NCI-H510A (cell line): ENCODE results near the gene RPS19BP1.
"Not testable (repeated sequence)": the region's sequence is repeated elsewhere in the genome, so short reads cannot be mapped to it uniquely, and the experiment has no call there.

Source experiments
- DNase-seq: peaks from one replicate; lab custom pipeline; 2025; lab: John Stamatoyannopoulos, UW

The RPS19BP1 gene

DNA sequence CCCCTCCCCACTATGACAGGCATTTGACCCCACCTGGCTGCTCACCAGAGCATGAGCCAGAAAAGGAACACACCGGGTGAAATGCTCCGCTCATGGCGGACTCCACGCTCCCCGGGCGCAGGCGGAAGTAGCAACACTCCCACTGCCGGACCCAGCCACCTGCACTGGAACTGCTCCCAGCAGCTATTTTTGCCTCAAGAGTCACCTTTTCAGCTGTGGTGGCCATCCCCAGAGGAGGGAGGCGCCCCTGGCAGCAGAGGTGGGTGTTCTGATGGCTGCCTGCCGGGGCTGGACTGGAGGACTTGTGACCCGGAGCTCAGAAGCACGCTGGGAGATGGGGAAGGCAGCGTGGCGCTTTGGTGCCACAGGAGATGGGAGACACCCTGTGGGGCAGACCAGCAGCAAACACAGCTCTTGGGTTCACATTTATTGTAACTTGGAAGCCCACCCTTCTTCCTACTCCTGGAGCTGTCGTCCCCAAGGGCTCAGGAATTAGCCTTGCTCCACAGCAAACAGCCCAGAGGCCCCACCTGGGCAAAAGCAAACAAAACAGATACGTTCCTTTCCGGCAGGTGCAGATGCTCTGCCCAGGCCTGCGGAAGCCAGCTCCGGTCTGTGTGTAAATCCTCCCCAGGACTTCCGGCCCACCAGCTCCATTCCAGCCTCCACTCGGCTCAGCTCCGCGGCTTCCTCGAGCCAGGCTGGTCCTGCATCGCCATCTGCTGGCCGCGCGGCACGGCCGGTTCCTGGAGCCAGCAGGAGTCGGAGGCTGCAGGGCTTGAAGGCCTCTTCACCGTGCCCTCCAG lies 3.7 kb downstream of the RPS19BP1 start:
- peak; percentile 80 for DNase-seq

DNA sequence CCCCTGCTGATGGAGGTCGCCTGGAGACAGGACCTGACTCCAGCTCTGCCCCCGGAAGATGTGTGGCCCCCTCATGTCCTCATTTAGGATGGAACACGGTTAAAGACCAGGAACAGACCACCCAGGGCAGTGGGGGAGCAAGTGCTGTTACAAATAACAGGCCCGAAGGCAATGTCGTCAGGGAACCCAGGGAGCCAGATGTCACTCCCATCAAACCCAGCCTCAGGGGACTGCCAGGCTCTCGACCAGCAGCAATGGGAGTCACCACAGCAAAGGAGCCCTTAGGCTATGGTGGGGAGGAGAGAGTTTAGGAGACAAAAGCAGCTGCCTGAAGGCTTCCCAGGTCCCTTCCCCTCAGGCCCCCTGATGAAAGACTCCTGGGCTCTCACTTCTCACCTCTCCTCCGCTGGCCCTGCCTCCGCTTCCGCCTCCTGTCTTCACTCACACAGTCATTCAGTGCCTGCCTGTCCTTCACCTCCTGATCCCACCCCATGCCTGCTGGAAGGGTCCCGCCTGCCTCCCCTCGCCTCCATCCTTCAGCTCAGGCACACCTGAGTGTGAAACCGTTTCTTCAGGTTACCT lies 4.4 kb downstream of the RPS19BP1 start:
- no peak for DNase-seq

DNA sequence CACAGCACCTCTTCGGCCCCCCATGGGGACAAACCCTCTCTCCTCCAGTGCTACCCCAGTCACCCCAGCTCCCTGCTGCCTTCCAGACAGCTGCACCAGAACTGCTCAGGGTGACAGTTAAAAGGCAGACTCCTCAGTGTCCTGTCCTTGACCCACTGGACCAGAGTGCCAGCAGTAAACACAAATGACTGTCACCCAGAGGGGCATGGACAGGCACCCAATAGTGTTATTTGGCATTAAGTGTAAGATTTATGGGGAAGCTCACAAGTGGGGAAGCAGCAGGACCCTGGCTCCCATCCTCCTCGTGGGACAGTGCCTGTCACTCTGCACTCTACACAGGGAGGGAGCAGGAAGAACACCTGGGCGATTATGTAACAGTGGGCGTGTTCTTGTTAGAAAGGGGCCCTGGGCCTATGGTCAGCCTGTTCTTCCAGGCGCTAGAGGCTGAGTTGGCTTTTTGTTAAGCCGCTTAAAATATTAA lies 5.0 kb downstream of the RPS19BP1 start:
- DNase-seq, result peak; percentile 69

DNA sequence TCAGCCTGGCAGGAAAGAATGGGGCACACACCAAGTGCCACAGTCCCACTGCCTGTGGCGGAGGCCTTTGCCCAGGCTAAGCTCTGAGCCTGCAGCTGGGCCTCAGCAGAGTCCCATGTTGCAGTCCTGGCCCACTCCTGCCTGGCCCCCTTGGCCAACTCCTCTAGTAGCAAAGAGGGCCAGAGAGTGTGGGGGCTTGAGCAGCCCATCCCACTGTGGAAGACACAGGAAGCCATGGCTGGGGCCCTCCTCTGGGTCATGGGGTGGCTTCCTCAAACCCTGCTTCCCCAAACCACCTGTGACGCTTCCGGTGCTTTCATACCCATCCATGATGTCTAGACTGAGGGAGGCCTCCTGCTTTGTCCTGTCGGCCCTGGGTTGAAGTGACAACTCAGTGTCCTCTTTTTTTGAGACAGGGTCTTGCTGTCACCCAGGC lies 5.8 kb downstream of the RPS19BP1 start:
- no peak for DNase-seq

DNA sequence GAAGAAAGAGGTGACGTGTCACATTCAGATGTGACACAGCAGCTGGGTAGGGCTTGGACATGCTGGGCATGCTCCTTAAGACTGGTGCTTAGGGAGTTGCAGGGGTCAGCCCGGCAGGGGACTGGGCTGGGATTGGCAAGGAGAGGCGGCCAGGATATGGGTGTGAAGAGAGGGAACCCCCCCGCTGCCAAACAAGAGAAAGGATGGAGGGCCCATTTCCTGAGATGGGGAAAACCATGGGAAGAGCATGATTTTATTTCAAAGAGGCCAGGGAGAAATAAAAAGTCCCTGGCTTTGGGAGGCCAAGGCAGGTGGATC lies 6.9 kb downstream of the RPS19BP1 start:
- no peak for DNase-seq

DNA sequence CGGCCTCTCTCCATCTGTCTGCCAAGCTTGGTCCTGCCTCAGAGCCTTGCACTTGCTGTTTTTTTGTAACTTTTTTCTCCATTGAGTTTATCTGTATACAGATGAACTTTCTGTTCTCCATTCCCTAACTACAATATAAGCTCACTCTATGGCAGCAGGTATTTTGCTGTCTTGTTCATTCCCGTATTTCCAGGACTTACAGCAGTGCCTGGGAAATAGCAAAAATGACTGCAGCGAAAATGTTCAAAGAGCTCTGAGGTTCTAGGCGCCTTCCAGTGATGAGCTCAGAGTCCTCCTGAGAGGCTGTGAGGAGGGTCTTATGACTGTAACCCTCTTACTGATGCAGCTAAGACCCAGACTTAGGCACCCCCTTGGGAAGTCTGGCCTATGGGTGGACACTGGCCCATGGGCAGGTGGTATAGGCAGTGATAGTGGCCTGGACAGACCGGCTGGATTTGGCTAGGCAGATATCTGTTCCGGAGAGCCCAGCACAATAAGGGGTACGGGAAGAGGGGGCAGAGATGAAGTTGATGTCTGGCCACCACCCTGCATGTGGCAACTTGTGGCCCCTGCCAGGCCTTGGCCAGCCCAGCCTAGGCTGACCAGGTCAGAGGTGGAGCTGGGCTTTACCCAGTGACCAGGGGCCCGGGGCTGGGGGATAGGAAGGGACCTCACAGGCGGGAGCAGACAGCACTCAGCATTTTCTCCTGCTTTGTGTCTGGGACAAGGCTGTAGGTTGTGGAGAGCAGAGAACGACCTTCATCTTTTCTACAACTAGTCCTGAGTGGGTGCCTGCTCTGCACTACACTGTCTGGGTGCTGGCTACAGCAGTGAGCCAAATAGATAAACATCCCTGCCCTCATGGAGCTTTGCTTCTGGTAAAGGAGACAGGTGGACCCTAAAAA lies 7.5 kb downstream of the RPS19BP1 start:
- DNase-seq, result no peak

DNA sequence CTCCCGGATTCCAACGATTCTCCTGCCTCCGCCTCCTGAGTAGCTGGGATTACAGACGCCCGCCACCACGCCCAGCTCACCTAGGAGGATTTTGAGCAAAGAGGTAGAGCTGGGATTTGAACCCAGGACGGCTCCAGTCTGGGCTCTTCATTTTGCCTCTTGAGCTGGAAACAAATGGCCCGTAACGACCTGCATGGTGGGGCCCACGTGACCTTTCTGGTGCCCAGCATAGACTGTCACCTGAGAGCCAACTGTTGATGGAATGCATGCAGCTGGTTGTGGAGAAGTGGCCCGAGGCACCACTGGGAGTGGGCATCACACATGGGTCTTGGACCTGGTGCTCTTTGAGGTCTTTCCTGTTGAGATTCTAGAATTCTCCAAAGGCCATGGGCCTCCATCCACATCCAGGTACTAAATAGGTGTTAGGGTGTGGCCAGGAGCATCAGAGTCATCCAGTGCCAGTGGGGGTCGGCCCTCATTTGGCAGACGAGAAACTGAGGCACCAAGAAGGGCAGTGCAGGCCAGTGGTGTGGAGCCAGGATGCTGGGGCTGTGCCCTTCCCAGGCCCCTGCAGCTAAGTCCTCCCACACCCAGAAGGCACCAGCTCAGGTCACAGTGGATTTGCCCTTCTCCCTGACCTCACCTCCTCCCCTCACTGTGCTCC lies 8.3 kb downstream of the RPS19BP1 start:
- no peak for DNase-seq

DNA sequence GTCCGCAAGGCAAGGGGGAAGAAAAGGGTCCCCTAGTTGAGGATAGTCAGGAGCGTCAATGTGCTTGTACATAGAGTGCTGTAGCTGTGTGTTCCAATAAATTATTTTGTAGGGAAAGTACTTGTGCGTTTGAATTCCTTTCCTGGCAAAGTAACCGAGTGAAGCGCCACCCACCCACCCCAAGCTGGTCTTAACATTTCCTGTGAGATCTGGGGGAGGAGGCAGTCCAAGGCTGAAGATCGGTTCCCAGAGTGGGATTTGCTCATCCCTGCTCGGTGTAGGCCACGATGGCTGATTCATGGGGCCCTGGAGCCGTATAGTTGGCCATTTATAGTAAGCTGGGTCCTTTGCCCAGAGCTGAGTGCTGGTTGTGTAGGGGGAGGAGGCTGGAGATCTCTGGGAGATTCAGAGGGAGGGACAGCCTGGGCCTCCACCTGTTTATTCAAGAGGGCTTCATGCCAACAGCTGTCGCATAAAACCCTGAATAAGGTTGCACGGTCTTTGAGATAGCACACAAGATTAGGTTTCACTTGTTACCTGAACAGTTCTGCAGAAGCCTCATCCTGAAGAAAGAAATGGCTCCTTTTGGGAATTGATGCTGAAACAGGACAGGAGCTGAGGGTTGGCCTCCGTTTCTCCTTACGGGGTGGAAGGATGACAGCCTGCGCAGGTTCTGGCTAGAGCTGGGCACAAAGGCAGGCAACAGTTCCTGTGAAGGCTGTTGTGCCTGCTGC lies 9.8 kb downstream of the RPS19BP1 start:
- DNase-seq, result no peak

DNA sequence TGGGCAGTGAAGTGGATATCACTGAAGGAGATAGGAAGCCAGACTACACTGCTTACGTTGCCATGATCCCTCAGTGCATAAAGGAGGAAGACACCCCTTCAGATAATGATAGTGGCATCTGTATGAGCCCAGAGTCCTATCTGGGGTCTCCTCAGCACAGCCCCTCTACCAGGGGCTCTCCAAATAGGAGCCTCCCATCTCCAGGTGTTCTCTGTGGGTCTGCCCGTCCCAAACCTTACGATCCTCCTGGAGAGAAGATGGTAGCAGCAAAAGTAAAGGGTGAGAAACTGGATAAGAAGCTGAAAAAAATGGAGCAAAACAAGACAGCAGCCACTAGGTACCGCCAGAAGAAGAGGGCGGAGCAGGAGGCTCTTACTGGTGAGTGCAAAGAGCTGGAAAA lies 10.5 kb downstream of the RPS19BP1 start:
- DNase-seq, result not testable (repeated sequence)

DNA sequence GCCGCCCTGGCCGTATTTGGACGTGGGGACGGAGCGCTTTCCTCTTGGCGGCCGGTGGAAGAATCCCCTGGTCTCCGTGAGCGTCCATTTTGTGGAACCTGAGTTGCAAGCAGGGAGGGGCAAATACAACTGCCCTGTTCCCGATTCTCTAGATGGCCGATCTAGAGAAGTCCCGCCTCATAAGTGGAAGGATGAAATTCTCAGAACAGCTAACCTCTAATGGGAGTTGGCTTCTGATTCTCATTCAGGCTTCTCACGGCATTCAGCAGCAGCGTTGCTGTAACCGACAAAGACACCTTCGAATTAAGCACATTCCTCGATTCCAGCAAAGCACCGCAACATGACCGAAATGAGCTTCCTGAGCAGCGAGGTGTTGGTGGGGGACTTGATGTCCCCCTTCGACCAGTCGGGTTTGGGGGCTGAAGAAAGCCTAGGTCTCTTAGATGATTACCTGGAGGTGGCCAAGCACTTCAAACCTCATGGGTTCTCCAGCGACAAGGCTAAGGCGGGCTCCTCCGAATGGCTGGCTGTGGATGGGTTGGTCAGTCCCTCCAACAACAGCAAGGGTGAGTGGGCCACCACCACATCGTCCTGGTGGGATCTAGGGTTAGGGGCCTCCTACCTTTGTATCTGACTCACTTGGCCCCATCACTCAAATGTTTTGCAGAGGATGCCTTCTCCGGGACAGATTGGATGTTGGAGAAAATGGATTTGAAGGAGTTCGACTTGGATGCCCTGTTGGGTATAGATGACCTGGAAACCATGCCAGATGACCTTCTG lies 11.3 kb downstream of the RPS19BP1 start:
- DNase-seq, result not testable (repeated sequence)

DNA sequence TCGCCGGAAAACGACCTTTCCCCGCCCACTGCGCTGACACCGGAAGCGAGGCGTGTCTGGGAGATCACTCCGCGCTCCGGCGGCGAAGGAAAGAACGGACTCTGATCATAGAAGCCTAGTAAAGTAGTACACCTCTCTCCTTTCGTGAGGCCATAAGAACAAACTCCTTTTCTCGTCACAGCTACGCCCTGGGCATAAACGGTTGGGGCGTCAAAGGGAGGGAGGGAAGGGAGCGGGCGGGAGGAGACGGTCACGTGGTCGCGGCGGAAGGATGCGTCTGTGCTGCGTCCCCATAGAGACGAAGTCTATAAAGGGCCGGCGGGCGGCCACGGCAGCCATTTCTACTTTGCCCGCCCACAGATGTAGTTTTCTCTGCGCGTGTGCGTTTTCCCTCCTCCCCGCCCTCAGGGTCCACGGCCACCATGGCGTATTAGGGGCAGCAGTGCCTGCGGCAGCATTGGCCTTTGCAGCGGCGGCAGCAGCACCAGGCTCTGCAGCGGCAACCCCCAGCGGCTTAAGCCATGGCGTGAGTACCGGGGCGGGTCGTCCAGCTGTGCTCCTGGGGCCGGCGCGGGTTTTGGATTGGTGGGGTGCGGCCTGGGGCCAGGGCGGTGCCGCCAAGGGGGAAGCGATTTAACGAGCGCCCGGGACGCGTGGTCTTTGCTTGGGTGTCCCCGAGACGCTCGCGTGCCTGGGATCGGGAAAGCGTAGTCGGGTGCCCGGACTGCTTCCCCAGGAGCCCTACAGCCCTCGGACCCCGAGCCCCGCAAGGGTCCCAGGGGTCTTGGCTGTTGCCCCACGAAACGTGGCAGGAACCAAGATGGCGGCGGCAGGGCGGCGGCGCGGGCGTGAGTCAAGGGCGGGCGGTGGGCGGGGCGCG lies 12.1 kb downstream of the RPS19BP1 start, which contains the start of gene ATF4:
TSS of gene ATF4 (plus strand) at position 337 of the 880 bp plus-strand sequence. CDS start 884 bp downstream, outside the sequence.
- DNase-seq, result no peak

DNA sequence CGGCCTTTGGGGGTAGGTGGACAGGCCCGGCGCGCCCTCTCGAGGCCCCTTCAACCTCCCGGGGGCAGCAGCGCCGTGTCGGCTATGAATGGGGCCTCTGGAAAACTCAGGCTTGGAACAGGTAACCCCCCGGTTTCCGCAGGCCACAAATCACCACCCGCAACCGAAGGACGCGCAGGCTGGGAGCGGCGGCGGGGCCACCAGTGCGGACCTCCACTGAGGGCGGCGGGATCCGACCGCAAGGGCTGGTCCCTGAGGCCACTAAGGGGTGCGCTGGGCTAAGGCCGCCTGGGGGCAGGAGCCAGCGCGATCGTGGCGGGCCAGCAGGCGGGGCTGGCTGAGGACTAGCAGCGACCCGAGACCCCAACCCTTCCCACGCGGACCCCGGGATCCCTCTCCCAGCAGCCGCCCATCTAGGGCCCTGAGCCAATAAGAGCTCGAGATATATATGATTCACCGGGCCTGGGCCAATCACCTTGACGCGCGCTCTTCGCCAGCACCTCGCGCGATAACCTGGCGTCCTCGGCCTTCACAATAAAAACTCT lies 12.8 kb downstream of the RPS19BP1 start:
- DNase-seq, result peak; percentile 90

DNA sequence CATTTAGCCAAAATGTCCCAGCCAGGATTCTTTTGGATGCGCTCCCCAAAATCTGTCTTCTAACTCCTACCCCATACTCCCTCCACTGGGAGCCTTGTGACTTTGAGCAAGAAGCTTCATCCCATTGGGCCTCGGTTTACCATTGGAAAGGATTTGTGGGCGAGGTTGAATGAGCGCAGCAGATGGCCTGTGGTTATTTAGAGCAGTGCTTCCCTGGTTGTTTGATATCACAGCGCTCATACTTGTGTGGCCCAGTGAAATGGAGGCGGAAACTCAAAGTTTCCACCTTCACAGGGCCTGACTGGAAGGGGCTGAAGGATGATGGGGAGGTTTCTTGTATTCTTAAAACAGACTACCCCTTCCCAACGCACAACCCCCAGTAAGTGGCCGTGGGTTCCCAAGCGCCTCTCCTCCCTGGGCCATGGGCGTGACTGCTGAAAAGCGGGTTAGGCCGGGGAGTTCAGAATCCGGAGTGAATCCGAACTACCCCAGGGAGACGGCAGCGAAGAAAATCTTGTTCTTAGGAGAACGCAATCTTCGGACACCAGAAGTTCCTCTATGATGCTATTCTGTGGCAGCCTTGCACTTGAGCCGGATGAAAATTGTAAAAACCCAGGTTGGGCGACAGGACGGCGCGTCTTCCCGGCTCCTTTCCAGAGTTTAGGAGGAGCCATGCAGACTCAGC lies 13.4 kb downstream of the RPS19BP1 start:
- DNase-seq, result no peak

DNA sequence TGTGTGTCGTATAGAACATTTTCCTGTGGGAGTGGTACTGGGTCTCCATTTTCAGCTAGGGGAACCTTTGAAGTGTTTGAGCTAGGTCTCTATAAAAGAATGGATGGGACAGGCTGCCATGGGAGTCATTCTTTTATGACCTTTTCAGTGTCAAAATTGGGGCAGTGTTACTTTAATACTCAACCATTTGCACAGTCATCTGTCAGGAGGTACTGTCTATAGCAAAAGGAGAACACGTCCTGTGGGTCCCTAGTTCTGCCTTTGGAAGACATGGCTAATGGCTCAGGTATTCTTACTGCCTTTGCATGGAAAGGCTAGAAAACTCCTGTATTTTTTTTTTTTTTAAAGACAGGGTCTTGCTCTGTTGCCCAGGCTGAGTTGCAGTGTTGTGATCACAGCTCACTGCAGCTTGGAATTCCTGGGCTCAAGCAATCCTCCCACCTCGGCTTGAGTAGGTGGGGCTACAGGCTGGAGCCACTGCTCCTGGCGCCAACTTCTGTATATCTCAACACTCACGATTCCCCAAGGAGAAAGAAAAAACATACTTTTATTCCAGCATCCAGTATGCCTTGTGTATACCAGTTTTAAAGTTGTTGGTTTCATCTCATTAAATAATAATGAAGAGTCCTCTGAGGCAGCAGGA lies 14.3 kb downstream of the RPS19BP1 start:
- no peak for DNase-seq

DNA sequence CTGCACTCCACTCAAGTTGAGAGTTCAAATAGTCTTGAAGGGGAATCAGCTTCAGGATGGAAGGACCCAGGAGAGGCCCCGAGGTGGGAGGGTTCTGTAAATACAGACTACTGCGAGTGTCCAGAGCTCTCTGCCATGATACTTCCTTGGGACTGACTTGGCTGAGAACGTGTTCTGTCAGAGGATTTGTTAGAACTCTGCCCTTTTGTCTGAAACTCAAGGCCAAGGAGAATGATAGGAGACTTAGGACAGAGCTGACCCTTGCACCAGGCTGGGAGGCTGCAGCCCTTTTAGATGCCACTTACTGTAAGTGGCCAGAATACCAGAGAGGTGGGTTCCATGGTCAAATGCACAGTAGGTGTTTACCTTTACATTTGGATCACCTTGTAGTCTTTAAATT lies 15.1 kb downstream of the RPS19BP1 start:
- no peak for DNase-seq

DNA sequence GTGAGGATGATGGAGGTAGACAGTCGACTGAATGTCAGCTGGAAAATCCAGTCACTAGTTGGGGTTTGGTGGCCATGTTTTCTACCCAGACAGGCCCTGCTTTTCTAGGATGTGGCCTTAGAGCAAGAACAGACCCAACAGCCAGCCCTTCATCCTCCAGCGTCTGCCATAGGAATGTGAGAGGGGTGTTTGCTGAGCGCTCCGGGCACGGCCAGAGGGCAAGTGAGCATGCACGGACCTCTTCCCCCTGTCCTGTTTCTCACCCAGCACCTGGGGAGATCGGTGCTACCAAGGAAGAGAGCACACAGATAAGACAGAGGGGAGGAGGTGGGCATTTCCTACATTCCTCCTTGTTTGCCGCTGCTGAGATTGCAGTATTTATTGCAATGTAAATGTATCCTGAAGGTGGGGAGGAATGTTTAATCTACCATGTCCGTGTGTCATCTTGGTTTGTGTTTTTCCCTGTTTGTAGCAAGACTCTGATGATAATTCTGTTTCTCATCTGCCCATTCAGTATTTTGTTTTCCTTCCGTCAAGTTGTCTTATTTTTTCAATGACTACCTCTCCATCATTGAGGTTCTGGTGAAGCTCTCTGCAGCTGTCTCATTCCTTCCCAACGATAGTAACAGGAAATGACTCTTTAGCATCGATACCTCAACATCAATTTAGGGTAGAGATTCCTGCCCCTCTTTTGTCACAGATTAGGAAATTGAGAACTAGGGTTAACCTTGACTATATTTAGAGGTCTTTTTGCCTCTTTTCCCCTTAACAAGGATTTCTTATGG lies 17.1 kb downstream of the RPS19BP1 start:
- no peak for DNase-seq

DNA sequence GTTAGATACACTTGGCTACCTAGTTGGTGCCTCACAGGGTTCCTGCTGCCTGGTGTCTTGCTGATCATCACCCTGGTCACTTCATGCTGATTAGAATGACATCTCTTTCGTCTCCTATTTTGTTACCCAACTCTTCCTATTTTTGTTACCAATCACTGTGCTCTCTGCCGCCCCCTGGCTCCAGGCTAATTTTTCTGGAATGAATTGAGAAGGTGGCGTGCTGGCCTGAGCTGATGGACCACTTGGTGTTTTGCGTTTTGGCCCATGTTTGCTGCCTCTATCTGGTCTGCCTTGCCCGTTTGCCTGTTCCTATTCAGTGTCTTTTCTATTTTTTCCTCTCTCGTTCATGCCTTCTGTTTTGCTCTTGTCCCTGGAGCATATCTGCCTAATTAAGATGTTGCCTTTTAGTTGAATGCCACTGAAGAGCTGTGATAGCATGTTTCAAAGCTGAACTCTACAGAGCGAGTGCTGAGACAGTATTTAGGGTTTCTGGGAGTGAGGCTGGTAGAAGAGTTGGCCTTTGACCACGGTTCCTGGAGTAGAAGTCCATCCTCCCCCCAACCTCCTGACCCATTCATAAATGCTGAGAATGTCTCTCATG lies 18.1 kb downstream of the RPS19BP1 start:
- no peak for DNase-seq
